ENCODE results near the gene KCNQ1. TPM values are rescaled to one million over a fixed set of nuclear protein-coding genes. Genes with fewer than 3 reads are reported as not detected.

Gene KCNQ1
- total and polyA plus RNA-seq, 4 donors, result 15.4 to 41.7 (median 26.2) TPM

DNA sequence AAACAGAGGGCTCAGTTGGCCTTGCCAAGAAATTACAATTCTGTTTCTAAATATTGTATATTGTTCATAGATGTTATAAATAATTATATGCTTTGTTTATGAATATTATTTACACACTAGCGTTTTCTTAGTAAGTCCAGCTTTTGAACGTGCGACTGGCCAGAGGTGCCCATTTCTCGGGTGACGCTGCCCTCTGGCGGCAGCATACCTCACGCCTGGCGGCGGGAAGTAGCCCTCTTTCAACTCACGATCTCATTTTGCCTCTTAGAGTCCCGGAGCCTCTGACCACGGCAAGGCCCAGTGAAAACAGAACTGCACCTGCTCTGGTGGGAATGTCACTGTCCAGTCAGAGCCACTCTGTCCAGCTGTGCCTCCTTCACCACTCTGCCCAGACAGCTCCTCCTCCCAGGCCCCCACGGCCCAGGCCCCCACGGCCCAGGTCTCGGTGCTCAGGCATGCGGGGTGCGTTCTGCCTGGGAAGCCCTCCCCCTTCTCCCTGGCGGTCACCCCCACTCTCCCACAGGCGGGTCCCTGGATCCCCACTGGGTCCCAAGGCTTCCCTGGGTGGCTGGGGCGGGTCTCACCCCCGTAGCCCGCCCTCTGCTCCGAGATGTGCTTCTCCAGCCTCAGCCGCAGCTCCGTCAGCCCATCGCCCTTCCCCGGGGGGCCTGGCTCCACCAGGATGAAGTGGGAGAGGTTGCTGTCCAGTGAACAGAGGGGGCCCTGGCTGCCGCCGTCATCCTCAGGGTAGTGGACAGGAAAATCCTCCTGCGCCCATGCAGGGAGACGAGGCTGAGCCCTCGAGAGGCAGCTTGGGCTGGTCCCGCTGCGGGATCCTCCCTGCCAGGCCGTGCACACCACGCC, 24.9 kb upstream of the KCNQ1 start:
- Histone ChIP-seq H3K27me3 (ENCODE audit: control insufficient read depth in 3 of 3, insufficient read depth in 3 of 3, low read length in 2 of 3) (no peaks in the 10 kb centered on the region), H3K9ac (ENCODE audit: insufficient read depth in 1 of 2, low read length in 2 of 2) (no peak overlapping the region), H3K36me3 (ENCODE audit: control insufficient read depth in 4 of 4, insufficient read depth in 4 of 4, low read length in 4 of 4) (no peaks in the 10 kb centered on the region), H3K4me1 (ENCODE audit: control insufficient read depth in 5 of 5, insufficient read depth in 5 of 5, low read length in 5 of 5) (peaks cover 0 to 5% (median 0%) of the 10 kb centered on the region in 5 donors), H3K27ac (ENCODE audit: low read depth in 1 of 2, low read length in 1 of 2) (no peak overlapping the region), H3K9me3 (ENCODE audit: control insufficient read depth in 4 of 4, insufficient read depth in 3 of 4, low read length in 3 of 4) (no peaks in the 10 kb centered on the region), H3K4me3 (no peak overlapping the region)
- WGBS, 2 donors, result 56 to 59% methylated on average over 35 to 36 of the region's 36 CpGs
- TF ChIP-seq, protein P1, sequence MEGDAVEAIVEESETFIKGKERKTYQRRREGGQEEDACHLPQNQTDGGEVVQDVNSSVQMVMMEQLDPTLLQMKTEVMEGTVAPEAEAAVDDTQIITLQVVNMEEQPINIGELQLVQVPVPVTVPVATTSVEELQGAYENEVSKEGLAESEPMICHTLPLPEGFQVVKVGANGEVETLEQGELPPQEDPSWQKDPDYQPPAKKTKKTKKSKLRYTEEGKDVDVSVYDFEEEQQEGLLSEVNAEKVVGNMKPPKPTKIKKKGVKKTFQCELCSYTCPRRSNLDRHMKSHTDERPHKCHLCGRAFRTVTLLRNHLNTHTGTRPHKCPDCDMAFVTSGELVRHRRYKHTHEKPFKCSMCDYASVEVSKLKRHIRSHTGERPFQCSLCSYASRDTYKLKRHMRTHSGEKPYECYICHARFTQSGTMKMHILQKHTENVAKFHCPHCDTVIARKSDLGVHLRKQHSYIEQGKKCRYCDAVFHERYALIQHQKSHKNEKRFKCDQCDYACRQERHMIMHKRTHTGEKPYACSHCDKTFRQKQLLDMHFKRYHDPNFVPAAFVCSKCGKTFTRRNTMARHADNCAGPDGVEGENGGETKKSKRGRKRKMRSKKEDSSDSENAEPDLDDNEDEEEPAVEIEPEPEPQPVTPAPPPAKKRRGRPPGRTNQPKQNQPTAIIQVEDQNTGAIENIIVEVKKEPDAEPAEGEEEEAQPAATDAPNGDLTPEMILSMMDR (IDR thresholded peaks at IDR 0.05; ENCODE audit: control extremely low read depth, extremely low read depth), result peak; percentile 86
- ATAC-seq (ENCODE audit: insufficient read depth, low FRiP score) (peak; percentile 56), DNase-seq (peak; percentile 88 to 93 (median 89))

DNA sequence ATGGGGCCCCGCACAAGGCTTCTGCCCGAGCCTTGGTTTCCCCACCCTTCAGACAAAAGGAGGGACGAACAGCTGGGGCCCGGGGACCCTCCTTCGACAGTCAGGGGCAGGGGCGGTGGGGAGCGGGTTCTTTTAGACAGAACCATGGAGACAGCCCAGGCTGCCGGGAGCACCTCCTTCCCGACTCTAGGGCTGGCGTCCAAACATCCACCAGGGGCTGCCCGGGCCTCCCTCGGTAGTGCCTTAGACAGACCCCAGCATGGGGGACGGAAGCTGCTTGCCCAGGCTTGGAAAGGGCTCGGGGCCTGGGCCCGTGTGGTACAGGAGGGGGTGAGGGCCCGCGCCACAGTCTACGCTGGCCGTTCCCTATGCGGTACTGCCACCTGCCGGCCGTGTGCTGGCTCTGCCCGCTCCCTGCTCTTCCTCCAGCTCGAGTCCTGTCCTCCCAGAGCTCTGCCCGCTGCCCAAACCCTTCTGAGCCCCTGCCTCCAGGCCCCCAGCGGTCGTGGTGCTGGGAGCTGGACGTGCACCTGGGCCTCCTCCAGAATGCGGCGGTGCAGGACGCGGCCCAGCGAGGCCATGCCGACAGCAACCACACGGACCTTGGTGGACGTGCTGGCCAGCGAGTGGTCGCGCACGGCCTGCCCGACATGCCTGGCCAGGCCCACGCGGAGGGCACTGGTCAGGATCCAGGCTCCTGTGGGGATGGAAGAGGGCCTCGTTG, 24.1 kb upstream of the KCNQ1 start:
- no peak overlapping the region for H3K4me3 ChIP-seq
- H3K9me3 ChIP-seq (ENCODE audit: control insufficient read depth in 4 of 4, insufficient read depth in 3 of 4, low read length in 3 of 4), result no peaks in the 10 kb centered on the region
- no peaks in the 10 kb centered on the region for H3K36me3 ChIP-seq (ENCODE audit: control insufficient read depth in 4 of 4, insufficient read depth in 4 of 4, low read length in 4 of 4)
- H3K27ac ChIP-seq (ENCODE audit: low read depth in 1 of 2, low read length in 1 of 2), result no peak overlapping the region
- H3K4me1 ChIP-seq (ENCODE audit: control insufficient read depth in 5 of 5, insufficient read depth in 5 of 5, low read length in 5 of 5), result peaks cover 0 to 5% (median 0%) of the 10 kb centered on the region in 5 donors
- DNase-seq, result peak; percentile 84 to 88 (median 86)
- H3K27me3 ChIP-seq (ENCODE audit: control insufficient read depth in 3 of 3, insufficient read depth in 3 of 3, low read length in 2 of 3), result no peaks in the 10 kb centered on the region
- peak; percentile 90 for ATAC-seq (ENCODE audit: insufficient read depth, low FRiP score)
- TF ChIP-seq, protein P1 (IDR thresholded peaks at IDR 0.05; ENCODE audit: control extremely low read depth, extremely low read depth), result peak; percentile 91
- WGBS, 2 donors, result 26 to 34% methylated on average over 44 of the region's 44 CpGs
- H3K9ac ChIP-seq (ENCODE audit: insufficient read depth in 1 of 2, low read length in 2 of 2), result no peak overlapping the region

DNA sequence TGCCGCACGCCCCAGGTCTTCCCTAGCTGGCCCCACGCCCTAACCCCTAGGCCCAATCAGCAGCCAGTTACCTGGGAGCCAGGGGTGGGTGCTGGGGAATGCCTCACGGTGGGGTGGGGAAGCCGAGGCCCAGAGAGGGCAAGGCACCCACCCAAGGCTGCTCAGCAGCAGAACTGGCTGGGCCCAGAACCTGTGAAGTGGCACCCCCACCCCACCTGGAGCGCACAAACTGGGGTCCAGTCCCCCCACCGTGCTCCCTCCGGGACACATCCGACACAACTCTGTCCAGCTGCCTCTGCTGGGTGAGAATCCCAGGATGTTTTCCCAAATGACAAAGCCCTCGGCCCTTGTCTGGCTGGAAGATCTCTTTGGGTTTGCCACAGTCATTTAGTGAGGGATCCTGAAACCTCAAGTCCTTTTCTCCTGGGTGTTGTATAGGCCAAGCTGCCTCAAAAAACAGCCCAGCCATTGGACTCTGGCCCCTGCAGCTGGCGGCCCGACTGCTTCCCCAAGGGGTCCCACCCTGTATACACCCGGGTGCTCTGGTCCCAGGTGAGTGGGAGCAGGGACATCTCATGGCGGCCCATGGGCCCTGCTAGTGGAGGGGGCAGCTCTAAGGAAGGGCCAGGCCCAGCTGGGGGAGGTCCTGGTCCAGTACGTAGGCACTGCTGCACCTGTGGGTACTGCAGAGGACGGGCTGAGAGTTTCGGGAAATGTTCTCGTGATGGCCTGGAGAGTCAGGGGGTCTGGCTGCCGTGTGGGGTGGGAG, 23.4 kb upstream of the KCNQ1 start:
- DNase-seq (no peak), ATAC-seq (ENCODE audit: insufficient read depth, low FRiP score) (no peak)
- no peaks in the 10 kb centered on the region for H3K27me3 ChIP-seq (ENCODE audit: control insufficient read depth in 3 of 3, insufficient read depth in 3 of 3, low read length in 2 of 3)
- no peak overlapping the region for H3K4me3 ChIP-seq
- H3K36me3 ChIP-seq (ENCODE audit: control insufficient read depth in 4 of 4, insufficient read depth in 4 of 4, low read length in 4 of 4), result no peaks in the 10 kb centered on the region
- TF ChIP-seq, protein P1 (IDR thresholded peaks at IDR 0.05; ENCODE audit: control extremely low read depth, extremely low read depth), result no peak
- no peak overlapping the region for H3K9ac ChIP-seq (ENCODE audit: insufficient read depth in 1 of 2, low read length in 2 of 2)
- H3K9me3 ChIP-seq (ENCODE audit: control insufficient read depth in 4 of 4, insufficient read depth in 3 of 4, low read length in 3 of 4), result no peaks in the 10 kb centered on the region
- 78 to 84% methylated on average over 19 of the region's 19 CpGs for WGBS, 2 donors
- peaks cover 0 to 5% (median 0%) of the 10 kb centered on the region in 5 donors for H3K4me1 ChIP-seq (ENCODE audit: control insufficient read depth in 5 of 5, insufficient read depth in 5 of 5, low read length in 5 of 5)
- no peak overlapping the region for H3K27ac ChIP-seq (ENCODE audit: low read depth in 1 of 2, low read length in 1 of 2)
